PFSK-1 (cell line): Measurements from ENCODE around the gene THEMIS.

Experiments used
- POLR2AphosphoS5 ChIP-seq: IDR thresholded peaks from 2 replicates; pipeline ENCODE4 v1.6.1; 2012; ENCODE audit warnings: low read depth, mild to moderate bottlenecking, control low read depth, low read length, moderate library complexity
- REST ChIP-seq, 2 experiments: IDR thresholded peaks; 2 replicates each; pipeline versions ENCODE4 v1.6.1 to v1.8.0; 2011 to 2012; ENCODE audit warnings: low read depth in 2 of 2, low read length in 2 of 2, control low read depth in 1 of 2, inconsistent platforms in 1 of 2, mild to moderate bottlenecking in 1 of 2, moderate library complexity in 1 of 2; ENCODE audit not compliant: insufficient read depth in 1 of 2
- TAF1 ChIP-seq: IDR thresholded peaks from 2 replicates; pipeline ENCODE4 v1.6.1; 2012; ENCODE audit warnings: low read length, control low read depth, borderline replicate concordance; ENCODE audit not compliant: insufficient read depth

GRCh38 chr6:127854009-127854408 is 46.8 kb downstream of the THEMIS start:
- TF ChIP-seq POLR2AphosphoS5 (no peak), TAF1 (no peak), REST (IDR thresholded peaks at IDR 0.05; ENCODE audit: insufficient read depth in 1 of 2, low read depth in 2 of 2, low read length in 2 of 2) (no peak)
